Osteocyte (in vitro differentiated cells): Measurements from ENCODE around the gene MCF2L2. TPM values are rescaled to one million over a fixed set of nuclear protein-coding genes. Genes with fewer than 3 reads are reported as not detected.
A peak's percentile ranks its signal among the peaks of the same experiment; 100 is the strongest.
"Not testable (repeated sequence)": the region's sequence is repeated elsewhere in the genome, so short reads cannot be mapped to it uniquely, and the experiment has no call there.

Source experiments
- DNase-seq: peaks from one replicate; pipeline ENCODE4 v3.0.0; 2021; ENCODE audit warnings: mixed read lengths; ENCODE audit not compliant: unreplicated experiment; ENCODE audit errors: extremely low spot score
- H3K27ac Mint-ChIP-seq: one replicate; pipeline ENCODE4 v1.8.0; 2021; ENCODE audit warnings: mild to moderate bottlenecking, mixed read lengths; ENCODE audit not compliant: unreplicated experiment
- H3K27me3 Mint-ChIP-seq: one replicate; pipeline ENCODE4 v1.8.0; 2021; ENCODE audit warnings: mixed read lengths; ENCODE audit not compliant: unreplicated experiment
- H3K36me3 Mint-ChIP-seq: one replicate; pipeline ENCODE4 v1.8.0; 2021; ENCODE audit warnings: mixed read lengths; ENCODE audit not compliant: unreplicated experiment
- H3K4me1 Mint-ChIP-seq: one replicate; pipeline ENCODE4 v1.8.0; 2021; ENCODE audit warnings: mixed read lengths; ENCODE audit not compliant: unreplicated experiment
- H3K4me3 Mint-ChIP-seq: one replicate; pipeline ENCODE4 v1.8.0; 2021; ENCODE audit warnings: mild to moderate bottlenecking, moderate library complexity, mixed read lengths; ENCODE audit not compliant: unreplicated experiment
- H3K9me3 Mint-ChIP-seq: one replicate; pipeline ENCODE4 v1.8.0; 2021; ENCODE audit warnings: mixed read lengths; ENCODE audit not compliant: unreplicated experiment
- long read RNA-seq: library from polyadenylated mRNA; unstranded; transcript quantifications from one replicate; pipeline ENCODE4 v2.0.0, GENCODE V29; 2021
- total RNA-seq: library from RNA; stranded (reverse); gene quantifications from 2 replicates; pipeline ENCODE4 v1.2.1, GENCODE V29; 2021
- TF ChIP-seq, protein P1 (sequence below): fragments of 200-600 bp; sonication (generic); IDR thresholded peaks from 2 replicates; pipeline ENCODE4 v1.5.0; 2021; ENCODE audit warnings: antibody characterized with exemption, mild to moderate bottlenecking, moderate library complexity

The MCF2L2 gene, protein sequence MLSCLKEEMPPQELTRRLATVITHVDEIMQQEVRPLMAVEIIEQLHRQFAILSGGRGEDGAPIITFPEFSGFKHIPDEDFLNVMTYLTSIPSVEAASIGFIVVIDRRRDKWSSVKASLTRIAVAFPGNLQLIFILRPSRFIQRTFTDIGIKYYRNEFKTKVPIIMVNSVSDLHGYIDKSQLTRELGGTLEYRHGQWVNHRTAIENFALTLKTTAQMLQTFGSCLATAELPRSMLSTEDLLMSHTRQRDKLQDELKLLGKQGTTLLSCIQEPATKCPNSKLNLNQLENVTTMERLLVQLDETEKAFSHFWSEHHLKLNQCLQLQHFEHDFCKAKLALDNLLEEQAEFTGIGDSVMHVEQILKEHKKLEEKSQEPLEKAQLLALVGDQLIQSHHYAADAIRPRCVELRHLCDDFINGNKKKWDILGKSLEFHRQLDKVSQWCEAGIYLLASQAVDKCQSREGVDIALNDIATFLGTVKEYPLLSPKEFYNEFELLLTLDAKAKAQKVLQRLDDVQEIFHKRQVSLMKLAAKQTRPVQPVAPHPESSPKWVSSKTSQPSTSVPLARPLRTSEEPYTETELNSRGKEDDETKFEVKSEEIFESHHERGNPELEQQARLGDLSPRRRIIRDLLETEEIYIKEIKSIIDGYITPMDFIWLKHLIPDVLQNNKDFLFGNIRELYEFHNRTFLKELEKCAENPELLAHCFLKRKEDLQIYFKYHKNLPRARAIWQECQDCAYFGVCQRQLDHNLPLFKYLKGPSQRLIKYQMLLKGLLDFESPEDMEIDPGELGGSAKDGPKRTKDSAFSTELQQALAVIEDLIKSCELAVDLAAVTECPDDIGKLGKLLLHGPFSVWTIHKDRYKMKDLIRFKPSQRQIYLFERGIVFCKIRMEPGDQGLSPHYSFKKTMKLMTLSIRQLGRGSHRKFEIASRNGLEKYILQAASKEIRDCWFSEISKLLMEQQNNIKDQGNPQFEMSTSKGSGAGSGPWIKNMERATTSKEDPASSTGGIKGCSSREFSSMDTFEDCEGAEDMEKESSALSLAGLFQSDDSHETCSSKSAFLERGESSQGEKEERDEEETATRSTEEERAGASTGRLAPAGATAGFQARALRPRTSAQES
- total RNA-seq: 1.7 and 2.4 TPM in 2 replicates
- long read RNA-seq, partial matches to known transcripts: 1 of 3 reads
- long read RNA-seq, other reads (novel, unspliced or antisense): 2 of 3 reads

DNA sequence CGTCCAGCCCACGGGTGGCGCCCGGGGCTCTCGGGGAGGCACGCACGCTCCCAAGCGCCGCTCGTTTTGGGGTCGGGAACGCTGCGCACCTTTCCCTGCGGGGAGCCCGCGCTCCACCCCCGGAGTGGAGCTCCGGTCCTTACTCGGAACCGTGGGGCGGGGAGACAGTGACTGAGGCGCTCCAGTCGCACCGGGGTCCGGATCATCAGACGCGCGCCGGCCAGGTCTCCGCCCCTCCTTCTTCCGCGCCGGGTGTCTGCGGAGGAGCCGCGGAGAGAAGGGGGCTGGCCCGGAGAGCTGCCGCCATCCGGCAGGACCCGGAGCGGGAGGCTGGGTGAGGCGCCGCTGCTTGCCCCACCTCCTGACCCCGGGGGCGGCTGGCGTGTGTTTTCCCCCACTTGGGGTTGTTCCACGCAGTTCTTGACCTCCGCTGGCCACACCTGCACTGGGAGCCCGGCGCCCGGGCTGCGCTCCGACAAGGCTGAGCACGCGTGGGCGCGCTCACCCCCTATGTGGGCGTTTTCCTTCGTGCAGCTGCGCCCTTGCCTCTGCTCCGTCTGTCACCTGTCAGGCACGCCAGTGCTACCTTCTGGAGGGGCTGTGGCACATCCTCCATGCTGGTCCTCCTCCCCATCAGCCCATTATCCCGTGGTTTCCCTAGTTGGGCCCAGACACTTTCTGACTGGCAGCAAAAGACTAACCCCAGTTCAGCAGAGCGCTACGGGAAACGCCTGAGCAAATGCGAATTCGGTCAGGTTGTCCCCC, at the start of gene MCF2L2:
Gene MCF2L2, minus strand, starts transcription at position 173 of the 765 bp plus-strand sequence. CDS start 642 bp downstream, outside the sequence.
- Mint-ChIP-seq H3K27ac (peak within 1 kb of the TSS; percentile 60), H3K9me3 (no peaks in the 10 kb centered on the region), H3K4me1 (peaks cover 10% of the 10 kb centered on the region), H3K27me3 (peaks cover 33% of the 10 kb centered on the region), H3K36me3 (no peaks in the 10 kb centered on the region), H3K4me3 (peak within 1 kb of the TSS; percentile 78)
- TF ChIP-seq, protein P1, sequence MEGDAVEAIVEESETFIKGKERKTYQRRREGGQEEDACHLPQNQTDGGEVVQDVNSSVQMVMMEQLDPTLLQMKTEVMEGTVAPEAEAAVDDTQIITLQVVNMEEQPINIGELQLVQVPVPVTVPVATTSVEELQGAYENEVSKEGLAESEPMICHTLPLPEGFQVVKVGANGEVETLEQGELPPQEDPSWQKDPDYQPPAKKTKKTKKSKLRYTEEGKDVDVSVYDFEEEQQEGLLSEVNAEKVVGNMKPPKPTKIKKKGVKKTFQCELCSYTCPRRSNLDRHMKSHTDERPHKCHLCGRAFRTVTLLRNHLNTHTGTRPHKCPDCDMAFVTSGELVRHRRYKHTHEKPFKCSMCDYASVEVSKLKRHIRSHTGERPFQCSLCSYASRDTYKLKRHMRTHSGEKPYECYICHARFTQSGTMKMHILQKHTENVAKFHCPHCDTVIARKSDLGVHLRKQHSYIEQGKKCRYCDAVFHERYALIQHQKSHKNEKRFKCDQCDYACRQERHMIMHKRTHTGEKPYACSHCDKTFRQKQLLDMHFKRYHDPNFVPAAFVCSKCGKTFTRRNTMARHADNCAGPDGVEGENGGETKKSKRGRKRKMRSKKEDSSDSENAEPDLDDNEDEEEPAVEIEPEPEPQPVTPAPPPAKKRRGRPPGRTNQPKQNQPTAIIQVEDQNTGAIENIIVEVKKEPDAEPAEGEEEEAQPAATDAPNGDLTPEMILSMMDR: no peak
- DNase-seq: peak; percentile 87

DNA sequence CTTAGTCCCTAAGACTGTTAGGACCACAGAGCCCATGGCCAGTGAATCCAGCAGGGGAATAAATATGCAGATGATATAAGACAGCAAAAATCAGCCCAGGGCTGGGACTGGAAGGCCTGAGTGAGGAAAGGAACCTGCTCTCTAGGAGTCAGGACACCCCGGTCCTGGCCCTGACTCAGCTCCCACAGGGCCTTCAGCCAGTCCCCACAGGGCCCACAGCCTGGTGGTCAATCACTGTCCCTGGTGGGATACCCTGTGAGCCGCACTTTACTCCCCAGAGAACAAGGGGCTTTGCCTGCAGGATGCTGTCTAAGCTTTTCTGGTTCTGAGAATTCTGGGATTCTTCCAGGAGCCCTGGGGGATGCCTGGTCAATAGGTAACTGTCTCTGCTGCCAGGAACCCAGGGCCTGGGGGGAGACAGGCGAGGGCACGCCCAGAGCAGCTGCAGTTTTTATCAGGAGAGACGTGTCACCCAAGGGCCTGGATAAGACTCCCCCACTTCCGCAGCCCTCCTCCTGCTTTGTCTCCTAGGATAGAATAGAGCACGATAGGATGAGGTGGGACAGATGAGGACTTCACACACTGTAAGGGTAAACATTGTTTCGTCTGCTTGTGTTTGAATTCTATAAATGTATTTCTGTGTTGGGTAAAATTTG, 49.5 kb upstream of the MCF2L2 start:
- Mint-ChIP-seq H3K4me1 (peaks cover 1% of the 10 kb centered on the region), H3K27ac (no peak overlapping the region), H3K4me3 (no peak overlapping the region), H3K9me3 (no peaks in the 10 kb centered on the region), H3K27me3 (peaks cover 29% of the 10 kb centered on the region), H3K36me3 (no peaks in the 10 kb centered on the region)
- TF ChIP-seq, protein P1: no peak
- DNase-seq: peak; percentile 68

DNA sequence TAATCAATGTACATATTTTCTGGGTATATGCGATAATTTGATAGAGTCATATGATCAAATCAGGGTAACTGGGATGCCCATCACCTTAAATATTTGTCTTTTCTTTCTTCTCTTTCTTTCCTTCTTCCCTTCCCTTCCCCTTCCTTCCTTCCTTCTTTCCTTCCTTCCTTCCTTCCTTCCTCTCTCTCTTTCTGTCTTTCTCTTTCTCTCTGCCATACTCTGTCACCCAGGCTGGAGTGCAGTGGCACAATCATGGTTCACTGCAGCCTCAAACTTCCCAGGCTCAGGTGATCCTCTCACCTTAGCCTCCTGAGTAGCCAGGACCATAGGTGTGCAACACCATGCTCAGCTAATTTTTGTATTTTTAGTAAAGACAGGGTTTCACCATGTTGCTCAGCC, 47.3 kb upstream of the MCF2L2 start:
- not testable (repeated sequence) for H3K4me1 Mint-ChIP-seq, H3K36me3 Mint-ChIP-seq

DNA sequence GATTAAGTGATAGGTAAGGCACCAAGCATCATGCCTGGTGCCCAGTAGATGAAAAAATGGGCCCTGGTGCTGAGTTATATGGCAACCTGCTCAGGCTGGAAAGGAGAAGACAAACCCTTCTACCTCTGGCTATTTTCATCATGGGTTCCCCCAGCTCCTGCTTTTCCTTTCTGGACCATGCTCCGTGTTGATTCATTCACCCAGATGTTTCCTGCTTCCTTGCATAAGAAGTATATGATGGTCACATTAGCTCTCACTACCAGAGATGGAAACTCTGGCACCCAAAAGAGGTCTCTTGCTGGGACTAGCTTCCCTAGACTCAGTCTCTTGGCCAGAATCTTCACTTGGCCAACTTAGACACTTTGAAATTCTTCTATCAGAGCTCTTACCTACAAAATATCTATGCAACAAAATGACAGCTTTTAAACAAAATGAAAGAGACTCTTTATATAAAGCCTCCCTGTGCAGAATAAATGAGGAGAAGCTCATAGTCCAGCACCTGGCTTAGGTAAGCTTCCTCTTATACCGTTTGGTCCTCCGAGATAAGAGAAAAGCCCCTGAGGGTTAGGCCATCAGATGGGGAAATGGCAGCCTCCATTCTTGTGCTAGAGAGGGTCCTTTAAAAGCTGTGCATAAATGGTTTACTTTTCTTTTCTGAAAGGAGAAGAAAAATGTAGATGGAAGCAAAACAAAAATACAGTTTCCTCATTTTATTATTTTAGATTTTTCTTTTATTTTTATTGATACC, 46.8 kb upstream of the MCF2L2 start:
- TF ChIP-seq, protein P1: no peak
- DNase-seq: peak; percentile 38
- Mint-ChIP-seq H3K4me1 (peaks cover 1% of the 10 kb centered on the region), H3K27ac (no peak overlapping the region), H3K27me3 (peaks cover 32% of the 10 kb centered on the region), H3K9me3 (no peaks in the 10 kb centered on the region), H3K36me3 (no peaks in the 10 kb centered on the region), H3K4me3 (no peak overlapping the region)

More for the DNA sequence above, 47.3 kb upstream of the MCF2L2 start:
- not testable (repeated sequence) for H3K9me3 Mint-ChIP-seq, DNase-seq, H3K27ac Mint-ChIP-seq, H3K4me3 Mint-ChIP-seq
- peaks cover 32% of the 10 kb centered on the region for H3K27me3 Mint-ChIP-seq
